GM12801 (cell line): ENCODE measurements around the gene HSPA12B.

Experiments
- CTCF ChIP-seq: IDR thresholded peaks from one replicate; pipeline ENCODE4 v1.5.1; 2011; ENCODE audit warnings: control low read depth; ENCODE audit not compliant: insufficient read length; ENCODE audit errors: extremely low read depth

HSPA12B gene

GRCh38 chr20:3753098-3753497, 20.6 kb downstream of the HSPA12B start:
- TF ChIP-seq CTCF: peak; percentile 4

- TF ChIP-seq CTCF: no peak
Observed at GRCh38 chr20:3753501-3754275, 21.2 kb downstream of the HSPA12B start.

GRCh38 chr20:3754276-3754630, 21.8 kb downstream of the HSPA12B start:
- TF ChIP-seq CTCF: no peak

GRCh38 chr20:3755269-3755668, 22.8 kb downstream of the HSPA12B start:
- TF ChIP-seq CTCF: no peak

- TF ChIP-seq CTCF: no peak
Observed at GRCh38 chr20:3755814-3756480, 23.5 kb downstream of the HSPA12B start.

GRCh38 chr20:3757268-3757667, 24.8 kb downstream of the HSPA12B start:
- TF ChIP-seq CTCF: no peak

GRCh38 chr20:3758566-3758965, 26.1 kb downstream of the HSPA12B start:
- no peak for TF ChIP-seq CTCF
